Heart right ventricle (tissue), 16 donors: ENCODE data around the gene LMBRD2. TPM values are rescaled to one million over a fixed set of nuclear protein-coding genes. Genes with fewer than 3 reads are reported as not detected.
"Not testable (repeated sequence)": the region's sequence is repeated elsewhere in the genome, so short reads cannot be mapped to it uniquely, and the experiment has no call there.

Experiments
- ATAC-seq, 8 donors: fragments of 200-7000 bp; cut with Tn5 transposase; one replicate each; pipeline ENCODE4 v1.9.1; 2020; ENCODE audit warnings: mild to moderate bottlenecking in 8 of 8, moderate library complexity in 8 of 8, moderate number of reproducible peaks in 1 of 8
- DNase-seq, 2 donors: peaks; one replicate each; pipeline ENCODE4 v3.0.0-alpha.2; 2020
- H3K27ac ChIP-seq, 10 donors: fragments of 200-600 bp; sonication (generic) in 2 of 10; one replicate each; pipeline versions ENCODE4 v1.5.0 to v1.8.0; 2020 to 2022; ENCODE audit warnings: mild to moderate bottlenecking in 3 of 10
- H3K27me3 ChIP-seq, 7 donors: fragments of 200-600 bp; one replicate each; pipeline ENCODE4 v1.8.0; 2021 to 2022; ENCODE audit warnings: mild to moderate bottlenecking in 2 of 7
- H3K36me3 ChIP-seq, 9 donors: fragments of 200-600 bp; sonication (generic) in 1 of 9; one replicate each; pipeline versions ENCODE4 v1.5.0 to v1.8.0; 2020 to 2022; ENCODE audit warnings: mild to moderate bottlenecking in 2 of 9
- H3K4me1 ChIP-seq, 9 donors: fragments of 200-600 bp; sonication (generic) in 1 of 9; one replicate each; pipeline versions ENCODE4 v1.5.0 to v1.8.0; 2020 to 2022; ENCODE audit warnings: mild to moderate bottlenecking in 4 of 9
- H3K4me3 ChIP-seq, 10 donors: fragments of 200-600 bp; sonication (generic) in 2 of 10; one replicate each; pipeline versions ENCODE4 v1.5.0 to v1.8.0; 2020 to 2022; ENCODE audit warnings: mild to moderate bottlenecking in 7 of 10, moderate library complexity in 2 of 10
- H3K9me3 ChIP-seq, 11 donors: fragments of 200-600 bp in 10 of 11; sonication (generic) in 2 of 11; one replicate each; pipeline versions ENCODE4 v1.5.0 to v1.8.0; 2013 to 2022; ENCODE audit warnings: mild to moderate bottlenecking in 2 of 11, control low read depth in 1 of 11, moderate library complexity in 1 of 11
- CTCF ChIP-seq, 9 donors: fragments of 200-600 bp; sonication (generic) in 2 of 9; IDR thresholded peaks; one replicate each; pipeline versions ENCODE4 v1.5.0 to v1.8.0; 2021 to 2022; ENCODE audit warnings: antibody characterized with exemption in 9 of 9, mild to moderate bottlenecking in 5 of 9, moderate library complexity in 1 of 9
- WGBS, 2 donors: extraction: QIAGEN DNeasy Blood & Tissue Kit; methylation state at CpG; one replicate each; pipeline ENCODE4 v1.1.7; 2013; ENCODE audit warnings: inconsistent platforms in 1 of 2; 5-methylcytosine and 5-hydroxymethylcytosine counted together
- intact Hi-C, 10 donors: fragments of 100-400 bp; cut with DNase I; formaldehyde crosslinking; loops; one replicate each; pipeline versions ENCODE4 v1.11.1 to v1.14.2; 2022
- polyA plus RNA-seq, 2 donors: library from polyadenylated mRNA; stranded (reverse); fragments of 200-250 nt; gene quantifications; one replicate each; pipeline ENCODE4 v1.2.3, GENCODE V29; 2013
- total RNA-seq, 10 donors: library from RNA; stranded (reverse); fragmentation: NEBNext Ultra II Directional in 3 of 10; extraction: Animal tissue kit (Norgen Biotek cat#: 25700) in 3 of 10; gene quantifications; one replicate each; pipeline versions ENCODE4 v1.2.1 to v1.2.4, GENCODE V29; 2021 to 2023
- donor health status: Arrhythmogenic right ventricular cardiomyopathy.
- donor health status: ischemic (EF 13 %, LVEDD 7.1; RV severe dilation, severe dysfunction).
- donor health status: healthy with polysubstance abuse.
- donor health status: DM: no; HTN: yes; CAD: no.
- donor health status: DM: no; HTN: no; CAD: no.
- donor health status: ischemic (EF 25% LVEDD 6.9; RV normal size, moderate dysfunction).
- donor health status: ischemic (EF 25% LVEDD 5.7; RV mildly dilated, moderate dysfunction).
- donor health status: healthy.
- donor health status: DM: yes; HTN: yes; CAD: no.
- donor health status: Ischemic cardiomyopathy.
- donor health status: ischemic (EF 35%, LVEDD 5.7; RV mildly dilated, moderate dysfunction).
- donor health status: nonischemic (EF 11% LVEDD 7.7; RV severe dilation, severe dysfunction).
- donor health status: DM: yes; HTN: yes; CAD: no.
- donor health status: PGD.
- donor health status: ischemic (EF 29% LVEDD 5.4; RV normal size, mild dysfunction).
- donor health status: nonischemic (EF 23%, LVEDD 6.1; RV moderate dilation, normal function).

LMBRD2 gene
- total and polyA plus RNA-seq, 12 donors, result 2.2 to 16.5 (median 12.3) TPM

GRCh38 chr5:36198281-36198680 is 46.6 kb upstream of the LMBRD2 start:
- H3K36me3 ChIP-seq, result peaks cover 0 to 91% (median 39%) of the 10 kb centered on the region in 9 donors
- H3K4me1 ChIP-seq, result peaks cover 0 to 11% (median 10%) of the 10 kb centered on the region in 9 donors
- DNase-seq, result no peak
- H3K27me3 ChIP-seq, result no peaks in the 10 kb centered on the region
- no peak for TF ChIP-seq CTCF (IDR thresholded peaks at IDR 0.05)
- H3K9me3 ChIP-seq, result no peaks in the 10 kb centered on the region
- intact Hi-C loops, result no loop called here
- no peak overlapping the region for H3K4me3 ChIP-seq
- H3K27ac ChIP-seq, result no peak overlapping the region
- no peak for ATAC-seq

- ATAC-seq (no peak), DNase-seq (no peak)
- WGBS, 2 donors, result 97 to 98% methylated on average over 5 of the region's 5 CpGs
- no peak overlapping the region for H3K4me3 ChIP-seq
- H3K36me3 ChIP-seq, result peaks cover 0 to 89% (median 27%) of the 10 kb centered on the region in 9 donors
- H3K9me3 ChIP-seq, result peaks cover 0 to 21% (median 5%) of the 10 kb centered on the region in 11 donors
- intact Hi-C loops, result no loop called here
- H3K4me1 ChIP-seq, result no peaks in the 10 kb centered on the region
- H3K27ac ChIP-seq, result no peak overlapping the region
- no peaks in the 10 kb centered on the region for H3K27me3 ChIP-seq
- TF ChIP-seq CTCF (IDR thresholded peaks at IDR 0.05), result no peak
Measured at GRCh38 chr5:36193746-36194145, 42.1 kb upstream of the LMBRD2 start.

GRCh38 chr5:36184408-36184807 is 32.7 kb upstream of the LMBRD2 start:
- 98 to 99% methylated on average over 3 to 4 of the region's 4 CpGs for WGBS, 2 donors
- Histone ChIP-seq H3K36me3 (peaks cover 0 to 56% (median 9%) of the 10 kb centered on the region in 9 donors), H3K9me3 (peaks cover 0 to 18% (median under 1%) of the 10 kb centered on the region in 11 donors)
- DNase-seq, H3K4me1 ChIP-seq, H3K27ac ChIP-seq, H3K4me3 ChIP-seq, H3K27me3 ChIP-seq, ATAC-seq, intact Hi-C loops: not testable (repeated sequence)

GRCh38 chr5:36181774-36182173 is 30.1 kb upstream of the LMBRD2 start:
- no peaks in the 10 kb centered on the region for H3K27me3 ChIP-seq
- no peak overlapping the region for H3K27ac ChIP-seq
- no peaks in the 10 kb centered on the region for H3K4me1 ChIP-seq
- DNase-seq (no peak), ATAC-seq (no peak)
- no peak overlapping the region for H3K4me3 ChIP-seq
- intact Hi-C loops, result no loop called here
- peaks cover 0 to 79% (median 19%) of the 10 kb centered on the region in 9 donors for H3K36me3 ChIP-seq
- H3K9me3 ChIP-seq, result peaks cover 0 to 8% (median 0%) of the 10 kb centered on the region in 11 donors
- no peak for TF ChIP-seq CTCF (IDR thresholded peaks at IDR 0.05)
- 71 to 73% methylated on average over 2 of the region's 2 CpGs for WGBS, 2 donors

- Histone ChIP-seq H3K9me3 (peaks cover 0 to 8% (median 0%) of the 10 kb centered on the region in 11 donors), H3K27ac (no peak overlapping the region), H3K4me1 (no peaks in the 10 kb centered on the region), H3K27me3 (no peaks in the 10 kb centered on the region), H3K36me3 (peaks cover 0 to 84% (median 19%) of the 10 kb centered on the region in 9 donors), H3K4me3 (no peak overlapping the region)
- no peak for ATAC-seq
- intact Hi-C loops, result no loop called here
- TF ChIP-seq CTCF (IDR thresholded peaks at IDR 0.05), result no peak
- no peak for DNase-seq
- 92 to 93% methylated on average over 2 of the region's 2 CpGs for WGBS, 2 donors
Measured at GRCh38 chr5:36180556-36181350, 29.1 kb upstream of the LMBRD2 start.
